SU-DHL-6 (cell line): ENCODE data around the gene PADI2.

ENCODE experiments used
- H2AFZ ChIP-seq: fragments of 200-600 bp; sonication (generic); 2 replicates; pipeline ENCODE4 v1.6.1; 2014; ENCODE audit warnings: low read depth, mild to moderate bottlenecking, moderate library complexity, mixed read lengths, antibody characterized with exemption, low read length; ENCODE audit not compliant: severe bottlenecking
- H3F3A ChIP-seq: fragments of 200-600 bp; shearing (Covaris generic); 2 replicates; pipeline ENCODE4 v1.6.0; 2016; ENCODE audit warnings: antibody characterized with exemption, mild to moderate bottlenecking; ENCODE audit not compliant: insufficient read depth
- H3K27ac ChIP-seq: fragments of 200-600 bp; sonication (generic); 2 replicates; pipeline ENCODE4 v1.5.1; 2016; ENCODE audit warnings: low read depth, mild to moderate bottlenecking, low read length, moderate library complexity, mixed read lengths
- H3K27me3 ChIP-seq: fragments of 200-600 bp; sonication (generic), shearing (Covaris generic); 2 replicates; pipeline ENCODE4 v1.6.0; 2014; ENCODE audit warnings: mild to moderate bottlenecking, low read length
- H3K36me3 ChIP-seq: fragments of 200-600 bp; sonication (generic); 2 replicates; pipeline ENCODE4 v1.6.1; 2014; ENCODE audit warnings: mild to moderate bottlenecking, low read length, mixed read lengths
- H3K4me2 ChIP-seq: fragments of 300-600, 200-600 bp; shearing (Covaris generic), sonication (generic); 2 replicates; pipeline ENCODE4 v1.6.0; 2014; ENCODE audit warnings: low read length, low read depth, mild to moderate bottlenecking; ENCODE audit not compliant: poor library complexity, severe bottlenecking
- H3K4me3 ChIP-seq: fragments of 200-600 bp; sonication (generic); 2 replicates; pipeline ENCODE4 v1.5.1; 2014; ENCODE audit warnings: antibody characterized with exemption, low read length, mild to moderate bottlenecking, mixed read lengths; ENCODE audit not compliant: insufficient read depth, poor library complexity, severe bottlenecking
- H3K79me2 ChIP-seq: fragments of 200-600 bp; sonication (generic); 2 replicates; pipeline ENCODE4 v1.6.1; 2014; ENCODE audit warnings: mild to moderate bottlenecking, low read length, moderate library complexity; ENCODE audit not compliant: insufficient read depth
- H3K9ac ChIP-seq: fragments of 200-600 bp; sonication (generic); 2 replicates; pipeline ENCODE4 v1.7.0; 2014; ENCODE audit warnings: mild to moderate bottlenecking, low read length
- H3K9me2 ChIP-seq: fragments of 200-600 bp; sonication (generic); replicated peaks from 2 replicates; pipeline ENCODE4 v1.6.1; 2014; ENCODE audit warnings: low read length; ENCODE audit not compliant: insufficient read depth
- H3K9me3 ChIP-seq: fragments of 200-600 bp; sonication (generic); 2 replicates; pipeline ENCODE4 v1.6.1; 2014; ENCODE audit warnings: low read length, mixed read lengths; ENCODE audit not compliant: insufficient read depth
- H4K20me1 ChIP-seq: fragments of 200-600 bp; sonication (generic); 2 replicates; pipeline ENCODE4 v1.6.1; 2014; ENCODE audit warnings: low read depth, mild to moderate bottlenecking, antibody characterized with exemption, low read length, moderate library complexity, mixed read lengths
- EZH2phosphoT487 ChIP-seq: fragments of 200-600 bp; sonication (generic), shearing (Covaris generic); conservative IDR thresholded peaks from 2 replicates; pipeline ENCODE4 v1.6.1; 2018; ENCODE audit warnings: mild to moderate bottlenecking, antibody characterized with exemption, low read length, moderate library complexity, mixed read lengths
- TF ChIP-seq, protein P1 (sequence below): fragments of 200-600 bp; sonication (generic); IDR thresholded peaks from one replicate; pipeline ENCODE4 v1.5.1; 2017; ENCODE audit warnings: antibody characterized with exemption, mild to moderate bottlenecking, low read length, moderate library complexity; ENCODE audit not compliant: insufficient read depth, poor library complexity, severe bottlenecking

PADI2 gene

DNA sequence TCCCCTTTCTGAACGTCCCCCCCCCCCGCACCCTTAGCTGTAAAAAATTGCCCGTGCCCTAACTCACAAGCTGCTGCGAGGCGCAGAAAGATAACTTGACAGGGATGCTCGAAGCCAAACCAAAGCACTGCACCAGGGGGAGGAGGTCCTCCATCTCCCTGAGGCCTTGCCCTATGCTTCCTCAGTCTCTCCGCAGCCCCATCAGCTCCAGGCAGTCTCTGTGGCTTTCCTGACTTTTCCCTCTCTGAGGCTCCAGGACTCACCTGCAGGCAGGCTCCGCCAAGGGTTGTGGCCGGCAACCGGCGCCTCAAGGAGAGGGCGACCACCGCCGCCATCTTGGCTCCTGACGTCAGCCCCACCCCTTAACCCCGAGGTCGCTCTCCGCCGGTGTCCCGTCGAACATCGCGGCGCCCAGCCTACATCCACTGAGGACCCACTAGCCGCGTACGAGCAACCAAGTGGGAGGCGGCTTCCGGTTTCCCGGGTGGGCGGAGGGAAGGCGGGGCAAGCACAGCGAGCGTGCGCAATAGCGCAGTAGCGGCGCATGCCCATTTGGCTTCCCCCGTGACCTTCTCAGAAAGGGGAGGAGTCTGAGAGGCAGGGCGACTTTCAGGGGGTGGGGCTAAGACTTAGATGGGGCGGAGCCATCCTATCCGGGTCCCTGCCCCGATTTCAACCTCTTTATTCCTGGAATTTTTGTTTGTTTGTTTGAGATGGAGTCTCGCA, 65.4 kb downstream of the PADI2 start, which contains the start of gene SDHB:
Gene SDHB (minus strand): TSS at position 348 of the 726 bp plus-strand sequence. CDS start 13 bp downstream, at position 335.
- no peaks in the 10 kb centered on the region for H3K36me3 ChIP-seq
- H3K9ac ChIP-seq, result peak within 1 kb of the TSS; percentile 73
- H2AFZ ChIP-seq, result peak within 1 kb of the TSS; percentile 88
- H3K4me2 ChIP-seq, result peak within 1 kb of the TSS; percentile 81
- H3F3A ChIP-seq, result no peaks in the 10 kb centered on the region
- H3K79me2 ChIP-seq, result peaks cover 30% of the 10 kb centered on the region
- no peak within 1 kb of the TSS for H3K27ac ChIP-seq
- no peaks in the 10 kb centered on the region for H3K9me2 ChIP-seq
- H3K4me3 ChIP-seq, result peak within 1 kb of the TSS; percentile 82
- no peaks in the 10 kb centered on the region for H3K9me3 ChIP-seq
- H4K20me1 ChIP-seq, result no peaks in the 10 kb centered on the region
- TF ChIP-seq, protein P1, sequence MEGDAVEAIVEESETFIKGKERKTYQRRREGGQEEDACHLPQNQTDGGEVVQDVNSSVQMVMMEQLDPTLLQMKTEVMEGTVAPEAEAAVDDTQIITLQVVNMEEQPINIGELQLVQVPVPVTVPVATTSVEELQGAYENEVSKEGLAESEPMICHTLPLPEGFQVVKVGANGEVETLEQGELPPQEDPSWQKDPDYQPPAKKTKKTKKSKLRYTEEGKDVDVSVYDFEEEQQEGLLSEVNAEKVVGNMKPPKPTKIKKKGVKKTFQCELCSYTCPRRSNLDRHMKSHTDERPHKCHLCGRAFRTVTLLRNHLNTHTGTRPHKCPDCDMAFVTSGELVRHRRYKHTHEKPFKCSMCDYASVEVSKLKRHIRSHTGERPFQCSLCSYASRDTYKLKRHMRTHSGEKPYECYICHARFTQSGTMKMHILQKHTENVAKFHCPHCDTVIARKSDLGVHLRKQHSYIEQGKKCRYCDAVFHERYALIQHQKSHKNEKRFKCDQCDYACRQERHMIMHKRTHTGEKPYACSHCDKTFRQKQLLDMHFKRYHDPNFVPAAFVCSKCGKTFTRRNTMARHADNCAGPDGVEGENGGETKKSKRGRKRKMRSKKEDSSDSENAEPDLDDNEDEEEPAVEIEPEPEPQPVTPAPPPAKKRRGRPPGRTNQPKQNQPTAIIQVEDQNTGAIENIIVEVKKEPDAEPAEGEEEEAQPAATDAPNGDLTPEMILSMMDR, result no peak
- TF ChIP-seq EZH2phosphoT487, result no peak
- H3K27me3 ChIP-seq, result no peaks in the 10 kb centered on the region

DNA sequence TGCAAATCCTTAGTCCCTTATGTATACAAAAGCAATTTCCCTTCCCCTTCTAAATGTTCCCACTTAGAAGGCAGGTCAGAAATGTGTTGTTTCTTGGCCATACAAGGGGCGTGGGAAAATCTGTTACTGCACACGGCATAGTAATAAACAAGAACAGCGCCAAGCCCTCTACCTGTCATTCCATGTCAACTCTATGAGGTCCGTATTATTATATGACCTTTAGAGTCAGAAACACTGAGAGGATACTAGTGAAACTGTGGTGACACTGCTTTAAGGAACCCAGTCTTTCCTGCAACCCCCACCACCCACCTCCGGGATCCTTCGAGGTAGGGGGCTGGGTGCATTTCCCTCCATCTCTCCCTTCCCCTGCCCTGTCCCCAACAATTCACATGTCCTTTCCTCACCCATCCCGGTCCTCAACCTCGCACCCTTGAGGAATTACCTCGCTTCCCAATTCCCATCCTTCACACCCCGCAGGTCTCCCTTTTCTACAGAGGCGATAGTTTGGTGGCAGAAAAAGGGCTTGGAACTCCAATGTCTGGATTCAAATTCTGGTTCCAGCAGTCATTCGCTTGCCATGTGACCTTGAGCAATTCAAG, 66.1 kb downstream of the PADI2 start:
- Histone ChIP-seq H3K27ac (no peak overlapping the region), H3K9ac (peak overlapping the region; percentile 73), H3K4me2 (peak overlapping the region; percentile 81), H3K36me3 (no peaks in the 10 kb centered on the region), H3K9me2 (no peaks in the 10 kb centered on the region), H3K4me3 (peak overlapping the region; percentile 82), H2AFZ (peak overlapping the region; percentile 55), H3K27me3 (no peaks in the 10 kb centered on the region), H3K79me2 (peaks cover 31% of the 10 kb centered on the region), H3K9me3 (no peaks in the 10 kb centered on the region), H4K20me1 (no peaks in the 10 kb centered on the region), H3F3A (no peaks in the 10 kb centered on the region)
- TF ChIP-seq, protein P1, result no peak
- no peak for TF ChIP-seq EZH2phosphoT487

DNA sequence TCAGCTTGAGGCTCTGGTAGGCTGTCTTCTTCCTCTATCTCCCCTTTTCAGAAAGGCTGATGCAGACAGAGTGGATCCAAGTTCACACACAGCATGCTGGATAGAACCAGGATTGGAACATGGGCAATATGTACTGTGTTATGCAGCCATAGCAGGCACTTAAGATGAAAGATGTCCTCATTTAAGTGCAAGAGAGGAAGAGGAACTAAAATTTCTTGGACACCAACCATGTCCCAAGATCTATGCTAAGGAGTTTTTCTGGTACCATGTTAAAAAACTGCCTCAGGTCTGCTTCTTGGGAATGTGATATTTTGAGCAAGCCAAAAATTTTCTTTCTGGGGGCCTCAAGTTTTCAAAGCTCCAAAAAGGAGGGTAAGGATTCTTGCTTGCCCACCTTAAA, 66.6 kb downstream of the PADI2 start:
- H3F3A ChIP-seq, result no peaks in the 10 kb centered on the region
- peak overlapping the region; percentile 73 for H3K9ac ChIP-seq
- no peaks in the 10 kb centered on the region for H4K20me1 ChIP-seq
- H3K27ac ChIP-seq, result no peak overlapping the region
- no peaks in the 10 kb centered on the region for H3K27me3 ChIP-seq
- H3K9me3 ChIP-seq, result no peaks in the 10 kb centered on the region
- no peaks in the 10 kb centered on the region for H3K9me2 ChIP-seq
- H3K4me3 ChIP-seq, result peak overlapping the region; percentile 82
- no peak overlapping the region for H2AFZ ChIP-seq
- TF ChIP-seq, protein P1, result no peak
- TF ChIP-seq EZH2phosphoT487, result no peak
- peak overlapping the region; percentile 81 for H3K4me2 ChIP-seq
- H3K36me3 ChIP-seq, result no peaks in the 10 kb centered on the region
- H3K79me2 ChIP-seq, result peaks cover 35% of the 10 kb centered on the region
